DOHH2 (cell line): ENCODE results near the gene PTGIS.

Experiments
- EZH2phosphoT487 ChIP-seq: fragments of 200-600 bp; sonication (generic); IDR thresholded peaks from 2 replicates; pipeline ENCODE4 v1.6.1; 2017; ENCODE audit warnings: borderline replicate concordance, mild to moderate bottlenecking, antibody characterized with exemption, low read length, moderate library complexity, mixed read lengths
- TF ChIP-seq, protein P1 (sequence below): fragments of 200-600 bp; sonication (generic); IDR thresholded peaks from one replicate; pipeline ENCODE4 v1.5.1; 2014; ENCODE audit warnings: antibody characterized with exemption, mild to moderate bottlenecking, low read depth, low read length; ENCODE audit not compliant: poor library complexity, severe bottlenecking

DNA sequence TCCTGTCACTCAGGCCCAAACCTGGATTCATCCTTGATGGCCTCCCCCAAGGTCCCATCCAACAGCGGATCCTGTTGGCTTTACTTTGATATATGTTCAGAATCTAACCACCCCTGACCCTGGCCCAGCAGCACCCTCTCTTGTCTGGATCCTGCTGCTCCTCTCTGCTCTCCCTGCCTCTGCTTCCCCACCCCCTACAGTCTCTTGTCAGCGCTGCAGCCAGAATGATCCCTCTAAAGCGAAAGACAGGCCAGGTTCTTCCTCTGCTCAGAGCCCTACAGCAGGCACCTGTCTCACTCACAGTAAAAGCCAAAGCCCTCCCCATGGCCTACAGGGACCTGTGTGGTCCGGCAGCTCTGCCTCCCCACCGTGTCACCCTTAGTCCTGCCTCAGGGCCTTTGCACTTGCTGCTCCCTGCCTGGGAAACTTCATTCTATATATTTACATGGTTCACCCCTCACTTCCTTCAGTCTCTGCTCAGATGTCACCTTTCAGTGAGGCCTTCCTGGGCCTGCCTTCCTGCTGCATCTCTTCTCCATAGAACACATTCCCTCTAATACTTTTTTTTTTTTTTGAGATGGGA, 48.1 kb downstream of the PTGIS start:
- TF ChIP-seq, protein P1, sequence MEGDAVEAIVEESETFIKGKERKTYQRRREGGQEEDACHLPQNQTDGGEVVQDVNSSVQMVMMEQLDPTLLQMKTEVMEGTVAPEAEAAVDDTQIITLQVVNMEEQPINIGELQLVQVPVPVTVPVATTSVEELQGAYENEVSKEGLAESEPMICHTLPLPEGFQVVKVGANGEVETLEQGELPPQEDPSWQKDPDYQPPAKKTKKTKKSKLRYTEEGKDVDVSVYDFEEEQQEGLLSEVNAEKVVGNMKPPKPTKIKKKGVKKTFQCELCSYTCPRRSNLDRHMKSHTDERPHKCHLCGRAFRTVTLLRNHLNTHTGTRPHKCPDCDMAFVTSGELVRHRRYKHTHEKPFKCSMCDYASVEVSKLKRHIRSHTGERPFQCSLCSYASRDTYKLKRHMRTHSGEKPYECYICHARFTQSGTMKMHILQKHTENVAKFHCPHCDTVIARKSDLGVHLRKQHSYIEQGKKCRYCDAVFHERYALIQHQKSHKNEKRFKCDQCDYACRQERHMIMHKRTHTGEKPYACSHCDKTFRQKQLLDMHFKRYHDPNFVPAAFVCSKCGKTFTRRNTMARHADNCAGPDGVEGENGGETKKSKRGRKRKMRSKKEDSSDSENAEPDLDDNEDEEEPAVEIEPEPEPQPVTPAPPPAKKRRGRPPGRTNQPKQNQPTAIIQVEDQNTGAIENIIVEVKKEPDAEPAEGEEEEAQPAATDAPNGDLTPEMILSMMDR, result no peak
- no peak for TF ChIP-seq EZH2phosphoT487
